ENCODE measurements around the gene FBLN7.

The FBLN7 gene

DNA sequence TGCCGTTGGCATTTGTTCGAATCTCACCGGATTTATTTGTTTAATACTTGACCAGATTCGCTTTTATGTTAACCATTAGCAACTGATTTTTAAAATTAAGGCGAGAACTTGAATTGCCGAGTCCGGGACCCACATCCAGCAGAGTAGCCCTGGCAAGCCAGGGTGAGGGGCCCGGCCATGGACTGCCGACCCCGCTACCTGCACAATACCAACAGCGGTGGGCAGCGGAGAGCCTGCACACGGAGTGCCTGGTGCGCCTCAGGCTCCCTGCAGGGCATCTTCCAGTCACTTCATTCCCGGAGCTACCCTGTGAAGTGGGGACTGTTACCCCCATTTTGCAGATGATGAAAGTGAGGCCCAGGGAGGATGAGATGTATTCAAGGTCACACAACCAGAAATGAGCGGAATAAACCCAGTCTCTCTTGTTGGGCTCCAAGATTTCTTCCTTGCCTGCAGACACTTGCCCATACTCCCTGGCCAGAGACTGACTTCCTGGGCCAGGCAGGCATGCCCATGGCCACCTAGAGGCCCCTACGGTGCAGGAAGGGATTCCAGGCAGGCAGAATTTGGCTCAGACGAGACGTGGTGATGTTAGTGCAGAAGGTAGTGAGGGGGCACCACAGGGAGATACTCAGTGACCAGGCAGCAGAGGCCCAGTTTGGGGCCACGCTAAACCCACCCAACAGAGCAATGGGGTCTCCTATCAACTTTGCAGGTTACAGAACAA is 2.9 kb downstream of the FBLN7 start:
- H3K27ac ChIP-seq, result no peak overlapping the region
- H3K27me3 ChIP-seq, result peaks cover 59% of the 10 kb centered on the region
- no peaks in the 10 kb centered on the region; the same call in 1 of the 2 replicates for H3K9me3 ChIP-seq
- TF ChIP-seq Cebpa-rat (IDR thresholded peaks at IDR 0.05), result no peak
- peaks cover 22% of the 10 kb centered on the region for H3K4me1 ChIP-seq
- no peaks in the 10 kb centered on the region for H3K36me3 ChIP-seq
- H3K9ac ChIP-seq, result no peak overlapping the region
- no peak overlapping the region for H3K4me3 ChIP-seq
- H3K4me2 ChIP-seq, result no peak overlapping the region
- H4K20me1 ChIP-seq, result no peaks in the 10 kb centered on the region

- Histone ChIP-seq H3K9me3 (no peaks in the 10 kb centered on the region; the same call in 1 of the 2 replicates), H3K27ac (no peak overlapping the region), H3K27me3 (peaks cover 59% of the 10 kb centered on the region), H3K4me2 (no peak overlapping the region), H3K4me1 (peaks cover 17% of the 10 kb centered on the region), H3K9ac (no peak overlapping the region), H3K4me3 (no peak overlapping the region), H4K20me1 (no peaks in the 10 kb centered on the region), H3K36me3 (no peaks in the 10 kb centered on the region)
- no peak for TF ChIP-seq Cebpa-rat (IDR thresholded peaks at IDR 0.05)
These were observed 3.4 kb downstream of the FBLN7 start for GRCh38 chr2:112141626-112142007.

DNA sequence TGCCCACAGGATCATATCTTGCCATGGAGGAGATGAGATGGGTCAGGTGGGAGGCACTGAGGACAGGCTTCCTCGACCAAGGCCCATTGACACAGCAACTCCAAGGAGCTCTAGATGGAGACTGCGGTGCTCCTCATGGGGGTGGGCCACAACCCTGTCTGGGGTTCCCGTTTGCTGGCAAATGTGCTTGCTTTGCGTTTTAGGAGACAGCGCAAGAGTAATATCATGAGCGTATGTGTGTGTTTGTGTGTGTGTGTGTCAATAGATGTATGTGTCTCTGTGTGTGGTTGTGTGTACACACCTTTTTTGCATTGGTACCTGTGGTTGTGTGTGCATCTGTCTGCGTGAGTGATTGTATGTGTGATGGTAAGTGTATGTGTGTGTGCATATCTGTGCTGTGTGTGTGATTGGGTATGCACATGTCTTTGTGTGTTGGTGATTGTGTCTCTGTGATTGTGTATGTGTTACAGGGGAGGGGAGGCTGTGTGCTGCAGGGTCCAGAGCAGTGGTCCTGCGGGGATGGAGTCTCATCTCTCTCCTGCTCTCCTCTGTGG is 4.4 kb downstream of the FBLN7 start:
- Histone ChIP-seq H3K27me3 (peaks cover 54% of the 10 kb centered on the region), H3K4me3 (no peak overlapping the region), H3K36me3 (no peaks in the 10 kb centered on the region), H3K9me3 (no peaks in the 10 kb centered on the region; the same call in 1 of the 2 replicates), H4K20me1 (no peaks in the 10 kb centered on the region), H3K27ac (no peak overlapping the region), H3K9ac (no peak overlapping the region), H3K4me2 (no peak overlapping the region), H3K4me1 (peaks cover 7% of the 10 kb centered on the region)
- no peak for TF ChIP-seq Cebpa-rat (IDR thresholded peaks at IDR 0.05)

DNA sequence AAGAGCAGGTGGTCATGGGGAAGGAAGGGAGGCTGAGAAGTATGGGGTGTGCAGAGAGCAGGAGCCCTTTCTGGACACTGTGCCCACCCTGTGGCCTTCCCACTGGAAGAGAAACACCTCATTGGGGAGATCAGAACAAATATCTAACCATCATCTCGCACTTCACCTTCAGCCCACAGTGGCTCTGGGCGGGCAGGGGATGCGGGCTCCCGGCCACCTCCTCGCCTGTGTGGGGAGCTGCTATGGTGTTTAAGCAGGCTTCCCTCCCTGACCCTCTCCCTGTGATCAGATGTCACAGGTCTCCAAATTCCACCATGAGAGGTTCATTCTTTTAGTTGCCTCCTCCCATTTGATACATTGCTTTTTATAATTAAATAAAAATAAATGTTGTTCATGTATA is 5.0 kb downstream of the FBLN7 start:
- H3K4me2 ChIP-seq, result no peak overlapping the region
- no peak overlapping the region for H3K9ac ChIP-seq
- peaks cover 4% of the 10 kb centered on the region; the same call in 1 of the 2 replicates for H3K9me3 ChIP-seq
- H3K27ac ChIP-seq, result no peak overlapping the region
- no peak for TF ChIP-seq Cebpa-rat (IDR thresholded peaks at IDR 0.05)
- H3K4me1 ChIP-seq, result peaks cover 4% of the 10 kb centered on the region
- H3K36me3 ChIP-seq, result no peaks in the 10 kb centered on the region
- H4K20me1 ChIP-seq, result no peaks in the 10 kb centered on the region
- H3K27me3 ChIP-seq, result peaks cover 49% of the 10 kb centered on the region
- H3K4me3 ChIP-seq, result no peak overlapping the region

GRCh38 chr2:112144966-112145365 is 6.8 kb downstream of the FBLN7 start:
- Histone ChIP-seq H3K4me1 (peaks cover 20% of the 10 kb centered on the region), H3K9me3 (peaks cover 4% of the 10 kb centered on the region; the same call in 1 of the 2 replicates), H3K27ac (no peak overlapping the region), H3K36me3 (no peaks in the 10 kb centered on the region), H3K4me2 (no peak overlapping the region), H3K4me3 (no peak overlapping the region), H3K27me3 (peaks cover 33% of the 10 kb centered on the region), H3K9ac (no peak overlapping the region), H4K20me1 (no peaks in the 10 kb centered on the region)
- no peak for TF ChIP-seq Cebpa-rat (IDR thresholded peaks at IDR 0.05)

DNA sequence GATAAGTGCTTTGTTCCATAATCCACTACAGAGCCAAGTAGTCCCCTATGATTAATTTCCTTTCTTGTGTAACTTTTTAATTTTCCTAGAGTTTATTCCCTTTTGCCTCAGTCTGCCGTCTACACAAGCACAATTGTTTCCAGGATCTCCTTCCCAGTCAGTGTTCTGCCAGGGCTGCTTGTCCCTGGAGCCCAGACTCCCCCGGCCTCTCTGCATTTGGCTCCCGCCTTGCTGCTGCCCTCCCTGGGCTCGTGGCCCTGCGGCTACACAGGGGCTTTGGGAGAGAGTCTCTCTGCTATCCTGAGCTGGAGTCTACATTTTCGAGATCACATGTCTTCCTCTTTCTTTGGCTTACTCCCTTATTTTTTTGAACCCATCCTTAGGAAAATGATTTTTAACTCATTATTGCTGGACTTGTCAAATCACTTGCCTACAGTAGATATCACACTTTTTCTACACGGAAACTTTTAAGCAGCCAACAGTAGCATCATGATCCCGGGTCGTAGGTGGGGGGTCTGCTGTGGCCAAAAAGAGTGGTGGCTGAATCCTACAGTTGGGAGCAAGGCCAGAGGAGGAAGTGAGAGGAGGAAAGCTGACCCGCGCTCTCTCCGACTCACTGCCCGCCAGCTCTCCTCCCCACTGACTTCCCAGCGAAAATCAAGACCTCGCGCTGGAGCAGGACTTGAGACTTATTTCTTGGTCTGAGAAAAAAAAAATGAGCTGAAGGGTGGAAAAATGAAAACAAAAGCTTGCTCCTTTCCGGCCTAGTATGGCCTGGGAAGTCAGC is 9.4 kb downstream of the FBLN7 start:
- Histone ChIP-seq H3K9me3 (0 out of 2 replicates have a peak, but pooled peaks cover 4% of the 10 kb centered on the region), H3K4me1 (peaks cover 34% of the 10 kb centered on the region), H3K4me2 (no peak overlapping the region), H3K4me3 (no peak overlapping the region), H3K36me3 (no peaks in the 10 kb centered on the region), H3K27ac (no peak overlapping the region), H3K9ac (no peak overlapping the region), H4K20me1 (no peaks in the 10 kb centered on the region), H3K27me3 (peaks cover 6% of the 10 kb centered on the region; the same call in 1 of the 2 replicates)
- TF ChIP-seq Cebpa-rat (IDR thresholded peaks at IDR 0.05), result no peak

DNA sequence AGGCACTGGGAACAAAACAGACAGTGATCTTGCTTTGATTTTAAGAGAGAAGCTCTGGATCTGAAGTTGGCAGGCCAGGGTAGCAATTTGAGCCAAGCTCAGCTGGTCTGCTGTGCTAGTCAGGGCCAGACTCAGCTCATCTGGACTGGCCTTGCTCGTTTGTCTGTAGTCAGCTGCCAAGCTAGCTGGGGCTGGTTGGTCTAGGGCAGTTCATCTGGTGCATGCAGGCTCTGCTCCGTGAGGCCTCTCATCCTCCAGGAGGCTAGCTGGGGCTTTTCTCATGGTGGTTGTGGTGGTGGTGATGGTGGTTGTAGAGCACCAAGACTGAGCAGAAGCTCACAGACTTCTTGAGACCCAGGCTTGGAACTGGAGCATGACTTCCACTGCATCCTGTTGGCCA is 10.3 kb downstream of the FBLN7 start:
- TF ChIP-seq Cebpa-rat (IDR thresholded peaks at IDR 0.05), result no peak
- Histone ChIP-seq H3K9me3 (0 out of 2 replicates have a peak, but pooled peaks cover 4% of the 10 kb centered on the region), H3K4me2 (peak overlapping the region; percentile 53), H3K27me3 (no peaks in the 10 kb centered on the region), H3K9ac (no peak overlapping the region), H3K36me3 (no peaks in the 10 kb centered on the region), H3K4me1 (peaks cover 41% of the 10 kb centered on the region), H3K4me3 (no peak overlapping the region), H3K27ac (no peak overlapping the region), H4K20me1 (no peaks in the 10 kb centered on the region)

- H3K4me1 ChIP-seq, result peaks cover 48% of the 10 kb centered on the region
- H3K36me3 ChIP-seq, result no peaks in the 10 kb centered on the region
- no peak overlapping the region for H3K27ac ChIP-seq
- peak overlapping the region; percentile 53 for H3K4me2 ChIP-seq
- H3K27me3 ChIP-seq, result no peaks in the 10 kb centered on the region
- no peak overlapping the region for H3K9ac ChIP-seq
- 0 out of 2 replicates have a peak, but pooled peaks cover 4% of the 10 kb centered on the region for H3K9me3 ChIP-seq
- no peak overlapping the region for H3K4me3 ChIP-seq
- no peaks in the 10 kb centered on the region for H4K20me1 ChIP-seq
- TF ChIP-seq Cebpa-rat (IDR thresholded peaks at IDR 0.05), result no peak
These were observed 11.0 kb downstream of the FBLN7 start for GRCh38 chr2:112149194-112149593.

DNA sequence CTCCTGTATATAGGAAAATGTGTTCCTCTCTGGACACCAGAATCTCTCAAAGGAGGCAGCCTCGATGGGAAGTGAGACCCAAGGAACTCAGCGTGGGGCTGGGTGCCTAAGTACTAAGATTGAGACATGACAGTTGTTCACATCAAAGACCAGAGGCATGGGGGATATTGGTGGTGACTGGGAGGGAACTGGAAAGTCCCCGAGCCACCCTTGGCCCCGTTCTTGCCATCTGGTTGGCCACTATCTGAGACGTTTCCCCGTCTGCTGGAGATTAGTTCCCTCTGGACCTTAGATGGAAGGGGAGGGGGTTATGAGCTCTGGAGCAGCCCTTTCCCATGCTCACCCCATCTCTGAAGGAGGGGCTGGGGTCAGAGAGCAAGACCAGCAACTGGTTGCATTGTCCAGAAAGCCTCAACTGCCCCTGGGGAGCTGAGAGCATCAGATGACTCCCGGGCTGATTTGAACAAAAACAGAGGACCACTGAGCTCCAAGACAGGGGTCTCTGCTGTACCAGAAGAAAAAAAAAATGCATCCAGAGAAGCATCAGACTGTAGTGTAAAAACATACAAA is 11.8 kb downstream of the FBLN7 start:
- Histone ChIP-seq H4K20me1 (no peaks in the 10 kb centered on the region), H3K4me3 (no peak overlapping the region), H3K27ac (peak overlapping the region; percentile 46), H3K9me3 (0 out of 2 replicates have a peak, but pooled peaks cover 4% of the 10 kb centered on the region), H3K27me3 (no peaks in the 10 kb centered on the region), H3K4me2 (peak overlapping the region; percentile 53), H3K9ac (no peak overlapping the region; the same call in 1 of the 2 replicates), H3K4me1 (peaks cover 56% of the 10 kb centered on the region), H3K36me3 (no peaks in the 10 kb centered on the region)
- TF ChIP-seq Cebpa-rat (IDR thresholded peaks at IDR 0.05), result no peak
